ENCODE data around the gene ASTN2.

DNA sequence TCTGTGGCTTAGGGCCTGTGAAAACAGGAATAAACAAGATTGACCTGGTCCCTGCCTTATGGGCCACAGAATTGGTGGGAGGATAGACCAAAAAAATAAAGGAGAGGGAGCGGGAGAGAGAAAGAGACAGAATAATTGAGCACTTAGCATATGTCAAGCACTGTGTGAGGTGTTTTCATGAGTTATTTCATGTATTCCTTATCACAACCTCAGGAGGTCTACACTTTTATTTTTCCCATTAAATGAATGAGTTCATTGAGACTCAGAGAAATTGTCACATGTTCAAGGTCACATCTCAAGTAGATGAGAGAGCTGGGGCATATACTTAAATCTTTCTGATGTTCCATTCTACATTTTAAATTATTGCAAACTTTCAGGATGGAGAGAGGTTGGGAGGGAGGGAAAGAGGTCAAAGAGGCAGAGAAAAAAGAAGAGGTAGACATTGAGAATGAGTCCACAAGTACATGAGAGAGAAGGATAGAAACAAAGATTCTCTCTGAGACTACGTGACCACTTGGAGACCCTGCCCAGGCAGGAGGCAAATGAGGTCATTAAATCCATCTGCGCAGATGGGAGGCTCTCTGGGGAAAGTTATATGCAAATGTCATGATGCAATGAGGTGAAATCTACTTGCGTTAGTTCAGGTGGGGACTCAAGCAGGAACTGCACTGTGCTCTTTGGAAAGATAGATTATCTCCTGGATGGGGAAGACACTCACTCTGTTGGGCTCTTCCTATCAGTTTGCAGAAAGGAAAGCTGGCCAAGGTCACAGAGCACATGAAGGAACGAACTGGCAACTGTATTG, 1019.8 kb downstream of the ASTN2 start:
- TF ChIP-seq, protein P1, sequence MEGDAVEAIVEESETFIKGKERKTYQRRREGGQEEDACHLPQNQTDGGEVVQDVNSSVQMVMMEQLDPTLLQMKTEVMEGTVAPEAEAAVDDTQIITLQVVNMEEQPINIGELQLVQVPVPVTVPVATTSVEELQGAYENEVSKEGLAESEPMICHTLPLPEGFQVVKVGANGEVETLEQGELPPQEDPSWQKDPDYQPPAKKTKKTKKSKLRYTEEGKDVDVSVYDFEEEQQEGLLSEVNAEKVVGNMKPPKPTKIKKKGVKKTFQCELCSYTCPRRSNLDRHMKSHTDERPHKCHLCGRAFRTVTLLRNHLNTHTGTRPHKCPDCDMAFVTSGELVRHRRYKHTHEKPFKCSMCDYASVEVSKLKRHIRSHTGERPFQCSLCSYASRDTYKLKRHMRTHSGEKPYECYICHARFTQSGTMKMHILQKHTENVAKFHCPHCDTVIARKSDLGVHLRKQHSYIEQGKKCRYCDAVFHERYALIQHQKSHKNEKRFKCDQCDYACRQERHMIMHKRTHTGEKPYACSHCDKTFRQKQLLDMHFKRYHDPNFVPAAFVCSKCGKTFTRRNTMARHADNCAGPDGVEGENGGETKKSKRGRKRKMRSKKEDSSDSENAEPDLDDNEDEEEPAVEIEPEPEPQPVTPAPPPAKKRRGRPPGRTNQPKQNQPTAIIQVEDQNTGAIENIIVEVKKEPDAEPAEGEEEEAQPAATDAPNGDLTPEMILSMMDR (IDR thresholded peaks at IDR 0.05; ENCODE audit: low read length) = no peak
- TF ChIP-seq EZH2 (optimal IDR thresholded peaks at IDR 0.05; ENCODE audit: low read depth, low read length) = no peak

All from MM.1S (cell line).